Osteoblast (primary cell): Measurements from ENCODE around the gene TRIML2. TPM values are rescaled to one million over a fixed set of nuclear protein-coding genes. Genes with fewer than 3 reads are reported as not detected.

ENCODE experiments used
- DNase-seq: peaks from one replicate; pipeline ENCODE4 v3.0.0; 2011; ENCODE audit warnings: low spot score, mixed read lengths; ENCODE audit not compliant: insufficient read length; ENCODE audit errors: missing footprints
- H2AFZ ChIP-seq: 2 replicates; pipeline ENCODE4 v1.6.0; 2011; ENCODE audit warnings: mild to moderate bottlenecking, low read length
- H3K27ac ChIP-seq: 2 replicates; pipeline ENCODE4 v1.5.1; 2011; ENCODE audit warnings: mild to moderate bottlenecking, low read depth, low read length, moderate library complexity
- H3K27me3 ChIP-seq: 2 replicates; pipeline ENCODE4 v1.6.0; 2012; ENCODE audit warnings: mild to moderate bottlenecking, control low read depth, inconsistent platforms, low read length, moderate library complexity; ENCODE audit not compliant: insufficient read depth
- H3K36me3 ChIP-seq: 2 replicates; pipeline ENCODE4 v1.5.1; 2011; ENCODE audit warnings: mild to moderate bottlenecking, low read length, control low read depth, moderate library complexity; ENCODE audit not compliant: insufficient read depth
- H3K4me1 ChIP-seq: 2 replicates; pipeline ENCODE4 v1.5.1; 2011; ENCODE audit warnings: mild to moderate bottlenecking, low read length, control low read depth, moderate library complexity; ENCODE audit not compliant: insufficient read depth
- H3K4me2 ChIP-seq: 2 replicates; pipeline ENCODE4 v1.6.0; 2011; ENCODE audit warnings: mild to moderate bottlenecking, low read length; ENCODE audit not compliant: insufficient read depth
- H3K4me3 ChIP-seq: fragments of 200-600 bp; sonication (generic); 3 replicates; pipeline ENCODE4 v1.5.1; 2012; ENCODE audit warnings: mild to moderate bottlenecking, low read length, inconsistent platforms; ENCODE audit not compliant: insufficient read depth
- H3K79me2 ChIP-seq: 2 replicates; pipeline ENCODE4 v1.6.0; 2012; ENCODE audit warnings: mild to moderate bottlenecking, low read length, control low read depth, inconsistent platforms; ENCODE audit not compliant: insufficient read depth
- H3K9me3 ChIP-seq: 2 replicates; pipeline ENCODE4 v1.5.1; 2011; ENCODE audit warnings: low read depth, low read length, control low read depth
- H4K20me1 ChIP-seq: 2 replicates; pipeline ENCODE4 v1.6.0; 2012; ENCODE audit warnings: mild to moderate bottlenecking, low read length, control low read depth; ENCODE audit not compliant: insufficient read depth
- CTCF ChIP-seq: IDR thresholded peaks from 2 replicates; pipeline ENCODE4 v1.5.1; 2011; ENCODE audit warnings: mild to moderate bottlenecking, low read depth, low read length, moderate library complexity; ENCODE audit errors: extremely low read depth
- total RNA-seq: library from RNA; depleted of rRNA; stranded (reverse); fragments of >200 nt; gene quantifications from 2 replicates; pipeline ENCODE4 v1.2.3, GENCODE V29; 2012

Gene TRIML2
- total RNA-seq, 1 donor = not detected

- TF ChIP-seq CTCF = no peak
- H2AFZ ChIP-seq = no peak overlapping the region
- H3K4me1 ChIP-seq = peaks cover 14% of the 10 kb centered on the region
- H3K9me3 ChIP-seq = no peaks in the 10 kb centered on the region
- no peak overlapping the region for H3K4me3 ChIP-seq
- H3K36me3 ChIP-seq = no peaks in the 10 kb centered on the region
- peak; percentile 96 for DNase-seq
- no peak overlapping the region for H3K27ac ChIP-seq
- no peaks in the 10 kb centered on the region for H3K79me2 ChIP-seq
- H3K4me2 ChIP-seq = no peak overlapping the region
- no peaks in the 10 kb centered on the region for H3K27me3 ChIP-seq
- H4K20me1 ChIP-seq = no peaks in the 10 kb centered on the region
These were observed 1.2 kb downstream of the TRIML2 start for GRCh38 chr4:188107931-188108843.

- no peak overlapping the region for H3K4me2 ChIP-seq
- peak; percentile 45 for DNase-seq
- H3K9me3 ChIP-seq = no peaks in the 10 kb centered on the region
- H3K4me3 ChIP-seq = no peak overlapping the region
- no peaks in the 10 kb centered on the region for H3K36me3 ChIP-seq
- peaks cover 13% of the 10 kb centered on the region for H3K4me1 ChIP-seq
- no peaks in the 10 kb centered on the region for H3K27me3 ChIP-seq
- H4K20me1 ChIP-seq = no peaks in the 10 kb centered on the region
- H3K27ac ChIP-seq = no peak overlapping the region
- no peak overlapping the region for H2AFZ ChIP-seq
- no peak for TF ChIP-seq CTCF
- no peaks in the 10 kb centered on the region for H3K79me2 ChIP-seq
These were observed 2.9 kb downstream of the TRIML2 start for GRCh38 chr4:188106454-188106853.

GRCh38 chr4:188092824-188093223, 16.6 kb downstream of the TRIML2 start:
- H3K4me2 ChIP-seq = no peak overlapping the region
- no peaks in the 10 kb centered on the region for H4K20me1 ChIP-seq
- H3K27me3 ChIP-seq = no peaks in the 10 kb centered on the region
- H3K4me3 ChIP-seq = no peak overlapping the region
- no peak overlapping the region for H2AFZ ChIP-seq
- no peaks in the 10 kb centered on the region for H3K79me2 ChIP-seq
- TF ChIP-seq CTCF = no peak
- no peaks in the 10 kb centered on the region for H3K9me3 ChIP-seq
- H3K4me1 ChIP-seq = no peaks in the 10 kb centered on the region
- DNase-seq = peak; percentile 45
- H3K36me3 ChIP-seq = no peaks in the 10 kb centered on the region
- H3K27ac ChIP-seq = no peak overlapping the region

- DNase-seq = no peak
- Histone ChIP-seq H3K4me1 (no peaks in the 10 kb centered on the region), H3K27ac (no peak overlapping the region), H3K36me3 (no peaks in the 10 kb centered on the region), H3K9me3 (no peaks in the 10 kb centered on the region), H3K79me2 (no peaks in the 10 kb centered on the region), H2AFZ (no peak overlapping the region), H3K4me3 (no peak overlapping the region), H4K20me1 (no peaks in the 10 kb centered on the region), H3K4me2 (no peak overlapping the region), H3K27me3 (no peaks in the 10 kb centered on the region)
- no peak for TF ChIP-seq CTCF
These were observed 22.5 kb downstream of the TRIML2 start for GRCh38 chr4:188086858-188087257.
